HG03442 (cell line): Measurements from ENCODE around the gene AFF1.
A peak's percentile ranks its signal among the peaks of the same experiment; 100 is the strongest.
"Not testable (repeated sequence)": the region's sequence is repeated elsewhere in the genome, so short reads cannot be mapped to it uniquely, and the experiment has no call there.

Experiments used
- ATAC-seq: cut with Tn5 transposase; IDR thresholded peaks from one replicate; pipeline ENCODE4 v1.9.1; 2021; ENCODE audit warnings: mild to moderate bottlenecking, moderate library complexity; ENCODE audit not compliant: unreplicated experiment

Gene AFF1

DNA sequence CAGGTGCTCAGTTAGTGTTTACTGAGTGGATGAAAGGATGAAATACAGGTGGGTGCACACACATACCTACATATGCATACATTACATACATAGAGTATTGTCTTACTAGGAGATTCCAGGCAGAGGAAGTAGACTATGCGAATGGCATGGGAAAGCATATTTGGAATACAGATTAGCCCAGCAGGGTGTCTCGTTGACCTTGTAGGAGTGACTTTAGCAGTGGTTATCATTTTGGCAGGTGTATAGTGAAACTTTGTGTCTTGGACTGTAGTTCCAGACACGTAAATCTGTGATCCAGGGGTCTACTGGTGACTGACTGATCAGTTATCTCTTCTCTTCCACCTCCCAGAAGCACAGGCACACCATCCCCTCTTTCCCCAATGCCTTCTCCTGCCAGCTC is 199.3 kb downstream of the AFF1 start:
- no peak for ATAC-seq

DNA sequence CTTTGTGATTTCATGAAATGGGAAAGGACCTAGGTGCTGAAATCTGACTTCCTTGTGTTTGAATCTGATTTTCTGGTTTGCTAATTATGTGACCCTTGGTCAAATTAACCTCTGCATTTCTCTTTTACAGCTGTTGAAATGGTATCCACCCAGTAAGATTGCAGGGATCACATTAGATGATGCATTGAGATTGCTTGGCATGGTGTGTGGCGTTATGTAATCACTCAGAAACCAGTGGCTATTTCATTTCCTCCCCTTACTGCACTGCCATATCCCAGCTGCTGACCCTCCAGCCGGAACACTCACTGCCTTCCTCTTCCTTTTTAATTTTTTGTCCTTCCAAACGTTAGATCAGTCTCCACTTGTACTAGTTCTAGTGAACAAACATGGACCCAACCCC is 206.6 kb downstream of the AFF1 start:
- ATAC-seq, result no peak

DNA sequence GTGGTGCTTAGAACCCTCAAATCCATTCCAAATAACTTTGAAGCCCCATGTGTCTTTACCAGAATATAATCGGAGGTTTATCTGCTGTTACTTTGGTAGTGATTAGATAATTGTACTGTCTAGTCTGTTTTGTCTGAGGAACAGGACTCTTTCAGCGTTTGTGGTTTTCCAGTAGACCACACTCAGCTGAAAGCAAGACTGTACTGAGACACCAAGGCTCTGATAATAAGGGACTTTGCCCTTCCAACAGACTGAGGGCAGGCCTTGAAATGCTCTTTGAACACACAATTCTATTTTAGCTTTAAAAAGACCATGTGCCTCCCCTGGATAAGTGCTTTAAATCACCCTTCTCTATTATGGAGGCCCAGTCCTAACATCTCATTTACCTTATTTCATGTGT is 209.5 kb downstream of the AFF1 start:
- no peak for ATAC-seq

DNA sequence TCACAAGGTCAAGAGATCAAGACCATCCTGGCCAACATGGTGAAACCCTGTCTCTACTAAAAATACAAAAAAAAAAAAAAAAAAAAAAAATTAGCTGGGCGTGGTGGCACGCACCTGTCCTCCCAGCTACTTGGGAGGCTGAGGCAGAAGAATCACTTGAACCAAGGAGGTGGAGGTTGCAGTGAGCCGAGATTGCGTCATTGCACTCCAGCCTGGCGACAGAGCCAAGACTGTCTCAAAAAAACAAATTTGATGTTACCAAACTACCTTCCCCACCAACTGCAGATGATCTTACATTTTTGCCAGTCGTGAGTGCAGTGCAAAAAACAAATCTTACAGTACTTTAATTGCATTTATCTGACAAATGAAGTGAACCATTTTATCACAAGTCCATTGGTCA is 211.1 kb downstream of the AFF1 start:
- ATAC-seq, result not testable (repeated sequence)

DNA sequence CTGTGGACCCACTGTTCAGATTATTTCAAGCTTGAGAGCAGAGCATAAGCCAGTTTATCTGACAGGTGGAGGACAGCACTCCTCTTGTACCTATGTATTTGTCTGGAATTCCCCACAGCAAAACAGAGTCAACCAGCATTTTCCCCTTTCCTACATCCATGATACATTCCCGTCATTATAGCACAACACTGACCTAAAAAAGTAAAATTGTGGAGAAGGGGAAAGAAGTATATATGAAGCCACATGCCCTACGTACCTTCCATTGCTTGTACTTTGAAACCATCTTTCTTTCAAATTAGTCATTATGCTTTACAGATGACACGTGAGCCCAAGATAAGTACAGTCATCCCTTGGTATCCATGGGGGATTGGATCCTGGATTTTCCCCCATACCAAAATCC is 212.3 kb downstream of the AFF1 start:
- no peak for ATAC-seq

DNA sequence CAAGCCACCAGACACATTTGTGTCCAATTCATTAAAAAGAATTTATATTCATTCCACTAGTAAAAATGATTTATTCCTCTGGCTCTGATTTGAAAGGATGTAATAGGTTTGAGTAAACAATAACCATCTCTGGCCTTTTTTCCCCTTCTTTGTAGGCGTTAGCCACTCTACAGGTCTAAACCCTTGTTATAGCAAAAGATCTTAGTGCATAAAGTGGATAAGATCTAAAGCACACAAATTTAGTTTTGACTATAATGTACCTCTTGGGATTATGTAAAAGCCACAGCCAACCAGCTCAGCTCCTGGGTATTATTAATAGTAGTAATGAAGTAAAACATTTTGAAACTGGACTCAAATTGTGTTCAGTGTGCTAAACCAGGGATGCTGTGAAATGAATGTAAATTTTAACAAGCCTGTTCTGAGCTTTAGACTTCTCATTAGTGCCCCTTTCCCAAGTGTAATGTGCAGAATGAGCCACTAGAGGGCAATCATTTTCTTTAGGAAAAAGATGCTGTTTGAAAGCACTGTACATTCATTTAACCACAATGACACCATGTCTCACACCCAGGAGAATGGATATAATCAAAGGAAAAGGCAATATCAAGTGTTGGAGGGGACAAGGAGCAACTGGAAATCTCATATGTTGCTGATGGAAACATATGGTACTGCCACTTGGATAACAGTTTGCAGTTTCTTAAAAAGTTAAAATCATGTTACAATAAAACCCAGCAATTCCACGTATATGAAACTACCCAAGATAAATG is 215.9 kb downstream of the AFF1 start:
- peak; percentile 66 for ATAC-seq

DNA sequence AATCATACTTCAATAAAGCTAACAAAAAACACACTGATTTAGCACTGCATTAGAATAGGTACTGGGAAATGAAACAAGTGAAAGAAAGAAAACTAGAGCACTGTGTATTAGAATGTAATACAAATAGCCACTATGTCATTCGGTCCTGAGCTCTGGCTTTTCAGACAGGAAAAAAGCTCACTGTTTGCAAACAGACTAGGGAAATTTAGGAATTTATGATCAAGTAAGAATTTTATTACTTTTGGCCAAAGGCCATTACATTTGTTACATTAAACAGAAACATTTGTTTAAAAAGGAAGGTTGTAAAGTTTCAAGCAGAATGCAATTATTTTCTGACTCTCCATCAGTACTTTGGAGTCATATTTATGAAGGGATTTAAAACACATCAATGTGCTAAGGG is 216.9 kb downstream of the AFF1 start:
- no peak for ATAC-seq

DNA sequence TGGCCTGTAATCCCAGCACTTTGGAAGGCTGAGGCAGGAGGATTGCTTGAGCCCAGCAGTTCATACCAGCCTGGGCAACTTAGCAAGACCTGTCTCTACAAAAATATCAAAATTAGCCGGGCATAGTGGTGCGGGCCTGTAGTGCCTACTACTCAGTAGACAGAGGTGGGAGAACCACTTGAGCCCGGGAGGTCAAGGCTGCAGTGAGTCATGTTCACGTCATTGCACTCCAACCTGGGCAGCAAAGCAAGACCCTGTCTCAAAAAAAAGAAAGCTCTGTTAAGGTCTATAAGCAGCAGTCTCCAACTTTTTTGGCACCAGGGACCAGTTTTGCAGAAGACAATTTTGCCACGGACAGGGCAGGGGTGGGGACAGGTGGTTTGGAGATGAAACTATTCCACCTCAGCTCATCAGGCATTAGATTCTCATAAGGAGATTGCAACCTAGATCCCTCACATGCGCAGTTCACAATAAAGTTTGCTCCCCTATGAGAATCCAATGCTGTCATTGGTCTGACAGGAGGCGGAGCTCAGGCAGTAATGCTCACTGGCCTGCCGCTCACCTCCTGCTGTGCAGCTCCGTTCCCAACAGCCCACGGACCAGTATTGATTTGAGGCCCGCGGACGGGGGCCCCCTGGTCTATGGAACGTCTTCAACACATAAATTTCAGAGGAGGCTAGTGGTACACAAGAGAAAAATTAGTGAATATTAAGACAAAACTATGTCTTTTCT is 217.7 kb downstream of the AFF1 start:
- no peak for ATAC-seq

DNA sequence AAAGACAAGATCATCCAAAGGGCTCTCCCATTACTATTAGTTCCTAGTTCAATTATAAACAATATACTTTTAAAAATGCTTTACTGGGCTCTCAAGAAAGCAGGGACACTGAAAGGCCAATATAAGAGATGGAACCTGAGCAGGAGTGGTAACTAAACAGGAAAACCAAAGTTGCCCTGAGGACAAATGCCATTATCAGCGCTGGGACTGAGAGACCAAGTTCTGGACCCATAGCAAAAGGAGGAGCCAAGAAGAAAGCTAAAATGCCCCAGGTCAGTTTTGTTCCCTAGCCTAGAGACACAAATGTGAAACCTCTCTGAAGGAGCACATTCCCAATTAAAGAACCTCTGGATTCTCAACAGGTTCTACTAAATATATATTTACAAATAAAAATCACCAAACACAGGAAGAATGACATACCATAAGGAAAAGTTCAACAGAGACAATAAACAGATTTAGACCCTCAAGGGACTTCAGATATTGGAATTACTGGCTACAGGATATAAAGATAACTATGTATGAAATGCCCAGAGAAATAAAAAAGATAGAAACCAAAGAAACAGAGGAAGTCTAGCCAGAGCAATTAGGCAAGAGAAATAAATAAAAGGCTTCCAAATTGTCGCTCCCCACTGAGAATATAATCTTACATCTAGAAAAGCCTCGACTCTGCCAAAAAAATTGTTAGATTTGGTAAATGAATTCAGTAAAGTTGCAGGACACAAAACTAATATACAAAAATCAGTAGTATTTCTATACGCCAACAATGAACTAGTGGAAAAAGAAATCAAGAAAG is 218.5 kb downstream of the AFF1 start:
- ATAC-seq, result no peak

DNA sequence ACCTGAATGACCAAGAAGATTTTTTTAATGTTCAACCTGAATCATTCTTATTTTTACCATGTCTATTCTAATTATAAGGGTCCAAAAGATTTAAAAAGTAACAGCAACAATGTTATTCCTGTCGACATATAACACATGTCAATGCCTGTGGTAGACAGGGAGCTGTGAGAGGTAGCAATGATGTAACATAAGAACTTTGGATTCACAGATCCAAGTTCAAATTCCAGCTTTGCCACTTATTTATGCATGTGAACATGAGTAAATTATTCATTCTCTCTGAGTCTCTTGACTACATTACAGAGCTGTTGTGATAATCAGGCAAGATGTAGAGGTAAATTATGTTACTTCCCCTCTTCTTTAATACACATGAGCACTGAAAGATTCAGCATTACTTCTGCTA is 231.1 kb downstream of the AFF1 start:
- no peak for ATAC-seq

DNA sequence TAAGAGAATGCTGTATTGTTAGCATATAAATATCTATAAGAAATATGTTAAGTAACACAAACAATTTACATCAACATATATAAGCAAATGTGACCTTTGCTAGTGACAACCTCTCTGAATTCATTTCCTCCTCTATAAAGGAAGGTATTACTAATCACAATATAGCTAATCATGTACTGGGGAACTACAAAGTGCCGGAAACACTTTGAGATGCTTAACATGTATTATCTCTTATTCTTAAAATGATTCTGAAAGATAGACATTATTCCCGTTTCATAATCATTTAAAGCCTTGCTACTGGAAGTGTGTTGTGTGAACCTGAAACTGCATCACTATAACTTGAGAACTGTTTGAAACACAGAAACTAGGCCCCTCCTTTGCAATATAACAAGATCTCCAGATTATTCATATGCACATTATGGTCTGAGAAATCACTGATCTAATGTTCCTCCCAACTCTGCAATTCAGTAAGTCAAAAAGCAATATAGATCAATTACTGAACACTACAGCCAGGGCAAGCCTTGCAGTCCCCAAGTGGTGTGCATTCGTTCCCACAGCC is 231.6 kb downstream of the AFF1 start:
- ATAC-seq, result no peak

DNA sequence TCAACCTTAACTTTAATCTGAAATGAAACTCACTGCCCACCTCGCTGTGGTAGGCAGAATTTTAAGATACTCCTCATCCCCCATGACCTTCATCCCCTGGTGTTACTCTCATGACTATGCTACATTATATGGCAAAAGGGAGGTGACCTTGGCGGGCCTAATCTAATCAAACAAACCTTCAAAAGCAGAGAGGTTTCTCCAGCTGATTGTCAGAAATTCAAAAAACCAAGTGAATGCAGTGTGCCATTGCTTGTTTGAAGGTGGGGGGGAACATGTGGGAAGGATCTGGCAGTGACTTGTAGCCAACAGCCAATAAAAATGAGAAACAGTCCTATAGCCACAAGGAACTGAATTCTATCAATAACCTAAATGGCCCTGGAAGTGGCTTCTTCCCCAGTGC is 237.1 kb downstream of the AFF1 start:
- no peak for ATAC-seq

DNA sequence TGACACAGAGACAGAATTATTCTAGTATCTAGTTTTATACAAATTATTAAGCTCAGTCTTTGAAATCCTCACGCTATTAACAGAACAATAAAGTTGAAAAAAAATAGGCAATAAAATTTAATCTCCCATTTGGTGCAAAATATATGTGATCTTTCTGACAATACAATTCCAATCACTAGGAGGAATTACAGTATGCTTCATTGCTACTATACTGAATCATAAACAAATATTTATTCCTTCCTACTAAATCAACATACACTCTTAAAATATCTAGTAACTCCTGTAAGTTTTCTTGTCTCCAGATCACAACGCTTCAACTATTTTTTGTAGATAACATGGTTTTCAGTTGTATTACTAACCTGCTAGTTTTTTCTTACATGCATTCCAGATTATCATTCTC is 239.9 kb downstream of the AFF1 start:
- no peak for ATAC-seq

DNA sequence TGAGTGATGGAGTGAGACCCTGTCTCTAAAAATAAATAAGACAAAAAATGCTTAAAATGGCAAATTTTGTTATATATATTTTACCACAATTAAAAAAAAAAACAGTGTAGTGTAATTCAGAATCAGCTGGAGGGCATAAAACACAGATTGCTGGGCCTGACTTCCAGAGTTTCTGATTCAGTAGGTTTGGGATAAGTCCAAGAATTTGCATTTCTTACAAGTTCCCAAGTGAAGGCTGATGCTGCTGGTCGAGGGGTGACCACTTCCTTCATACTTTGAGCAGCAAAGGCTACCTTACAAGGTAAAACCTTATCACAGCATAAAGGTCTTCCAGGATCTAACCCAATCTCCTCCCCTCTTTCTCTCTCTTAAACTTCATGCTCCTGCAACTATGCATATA is 244.9 kb downstream of the AFF1 start:
- ATAC-seq, result no peak

DNA sequence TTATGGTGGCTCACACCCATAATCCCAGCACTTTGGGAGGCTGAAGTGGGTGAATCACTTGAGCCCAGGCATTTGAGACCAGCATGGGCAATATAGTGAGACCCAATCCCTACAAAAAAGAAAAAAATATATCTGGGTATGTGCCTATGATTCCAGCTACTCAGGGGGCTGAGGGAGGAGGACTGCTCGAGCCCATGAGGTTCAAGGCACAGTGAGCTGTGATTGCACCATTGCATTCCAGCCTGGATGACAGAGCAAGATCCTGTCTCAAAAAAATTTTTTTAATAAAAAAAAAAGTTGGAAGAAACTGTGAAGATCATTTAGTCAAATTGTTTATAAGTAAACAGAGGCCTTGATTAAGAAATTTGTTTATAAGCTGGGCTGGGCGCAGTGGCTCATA is 246.0 kb downstream of the AFF1 start:
- no peak for ATAC-seq

DNA sequence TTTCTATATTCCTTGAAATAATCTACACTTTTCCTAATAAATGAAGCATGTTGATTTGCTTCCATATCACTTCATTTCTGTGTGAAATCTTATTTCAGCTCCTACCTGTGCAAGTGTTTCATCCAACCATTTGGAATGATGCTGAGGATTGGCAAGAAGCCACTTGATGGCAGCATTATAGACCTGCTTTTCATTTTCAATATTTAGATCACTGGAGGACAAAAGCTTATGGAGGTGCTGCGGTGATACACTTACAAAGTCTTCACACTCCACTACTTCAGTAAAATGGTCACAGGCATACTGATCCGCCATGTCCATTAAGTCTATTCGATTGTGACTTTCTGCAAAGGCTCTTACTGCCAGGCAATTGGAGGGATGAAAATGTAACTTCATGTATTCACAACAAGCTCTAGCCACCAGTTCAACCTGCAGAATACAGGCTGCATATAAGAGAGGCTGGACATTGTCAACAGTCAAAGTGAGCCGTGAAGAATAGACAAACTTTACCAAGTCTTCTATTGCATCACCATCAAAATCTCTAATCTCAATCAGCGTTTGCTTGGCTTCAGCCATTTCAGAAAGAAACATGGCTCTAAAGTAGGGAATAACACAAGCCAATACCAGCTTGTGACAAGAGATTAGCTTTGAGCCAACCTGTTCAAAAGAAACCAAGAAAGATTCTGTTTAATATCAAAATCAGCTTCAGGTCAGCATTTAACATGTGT is 250.5 kb downstream of the AFF1 start:
- ATAC-seq, result no peak

DNA sequence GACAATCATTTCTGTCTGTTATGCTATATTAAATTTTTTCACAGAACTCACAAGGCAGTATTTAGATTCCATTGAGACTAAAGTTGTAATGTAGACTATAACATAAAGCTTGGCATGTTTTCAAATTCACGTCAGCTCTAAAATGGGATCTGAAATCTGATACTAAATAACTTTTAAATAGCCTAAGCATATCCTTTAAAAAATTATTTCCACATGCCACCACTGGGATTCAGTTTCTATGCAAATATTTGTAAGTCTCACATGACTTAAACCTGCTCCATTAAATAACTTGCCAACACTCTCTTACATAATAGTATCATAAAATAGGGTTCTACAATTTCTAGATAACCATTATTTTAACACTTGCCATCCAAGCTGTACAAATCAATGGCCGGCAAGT is 253.2 kb downstream of the AFF1 start:
- ATAC-seq, result no peak

DNA sequence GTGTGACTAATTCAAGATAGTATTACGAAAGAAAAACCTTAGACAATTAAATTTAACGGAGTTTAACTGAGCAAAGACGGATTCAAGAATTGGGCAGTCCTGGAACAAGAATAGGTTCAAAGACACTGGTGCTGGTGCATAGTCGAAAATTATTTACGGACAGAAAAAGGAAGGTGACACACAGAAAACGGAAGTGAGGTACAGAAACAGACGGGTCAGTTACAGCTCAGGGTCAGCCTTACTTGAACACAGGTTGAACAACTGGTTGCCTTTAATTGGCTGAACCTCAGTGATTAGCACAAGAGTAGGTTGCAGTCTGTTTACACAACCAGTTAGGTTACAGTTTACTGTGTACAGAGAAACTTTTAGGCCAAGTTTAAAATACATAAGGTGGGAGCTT is 254.1 kb downstream of the AFF1 start:
- no peak for ATAC-seq
